Vagina (tissue), 2 donors: ENCODE results near the gene EBF4. TPM values are rescaled to one million over a fixed set of nuclear protein-coding genes. Genes with fewer than 3 reads are reported as not detected.

ENCODE experiments used
- DNase-seq, 2 donors: peaks; one replicate each; pipeline ENCODE4 v3.0.0-alpha.2; 2017; ENCODE audit errors: extremely low spot score in 2 of 2
- H3K27ac ChIP-seq: fragments of 200-600 bp; sonication (generic); one replicate; pipeline ENCODE4 v1.5.1; 2019
- H3K27me3 ChIP-seq: fragments of 200-600 bp; sonication (generic); one replicate; pipeline ENCODE4 v1.5.1; 2019
- H3K36me3 ChIP-seq, 2 donors: fragments of 200-600 bp; sonication (generic); one replicate each; pipeline ENCODE4 v1.5.1; 2017 to 2019
- H3K4me1 ChIP-seq: fragments of 200-600 bp; sonication (generic); one replicate; pipeline ENCODE4 v1.5.1; 2019
- H3K4me3 ChIP-seq, 2 donors: fragments of 200-600 bp; sonication (generic); 1 replicate in 1 of 2; 2 replicates in 1 of 2; pipeline ENCODE4 v1.5.1; 2016 to 2019
- H3K9me3 ChIP-seq: fragments of 200-600 bp; sonication (generic); one replicate; pipeline ENCODE4 v1.5.1; 2019
- CTCF ChIP-seq, 3 experiments: fragments of 450-650 bp in 2 of 3; fragments of 200-600 bp in 1 of 3; sonication (generic) in 1 of 3; IDR thresholded peaks; one replicate each; pipeline ENCODE4 v1.5.1; 2017 to 2019; ENCODE audit warnings: antibody characterized with exemption in 3 of 3, mild to moderate bottlenecking in 2 of 3, moderate library complexity in 2 of 3
- POLR2A ChIP-seq, 2 donors: fragments of 450-650 bp; IDR thresholded peaks; one replicate each; pipeline ENCODE4 v1.6.1; 2017; ENCODE audit warnings: antibody characterized with exemption in 2 of 2, mild to moderate bottlenecking in 2 of 2, moderate library complexity in 2 of 2
- POLR2AphosphoS5 ChIP-seq, 2 donors: sonication (generic); formaldehyde crosslinking; IDR thresholded peaks; one replicate each; pipeline ENCODE4 v1.9.0; 2017; ENCODE audit warnings: antibody characterized with exemption in 2 of 2, mild to moderate bottlenecking in 2 of 2, low read depth in 1 of 2; ENCODE audit not compliant: insufficient read depth in 1 of 2
- intact Hi-C: fragments of 100-400 bp; cut with DNase I; formaldehyde crosslinking; loops from one replicate; pipeline ENCODE4 v1.15.1; 2023
- total RNA-seq: library from RNA; depleted of rRNA; stranded (reverse); fragments of >200 nt; gene quantifications from one replicate; pipeline ENCODE4 v1.2.3, GENCODE V29; 2016

The EBF4 gene
- total RNA-seq, 1 donor from 2014 or later, result 23.1 TPM

GRCh38 chr20:2800521-2801285 lies 108.1 kb downstream of the EBF4 start, which contains the start of gene CPXM1:
Gene CPXM1, minus strand, starts transcription at chr20:2800627. Its CDS starts 55 bp downstream, at chr20:2800572.
- DNase-seq, result no peak
- Histone ChIP-seq H3K4me1 (peaks cover 30% of the 10 kb centered on the region), H3K27ac (peak within 1 kb of the TSS; percentile 35), H3K36me3 (no peaks in the 10 kb centered on the region), H3K9me3 (no peaks in the 10 kb centered on the region), H3K4me3 (peak within 1 kb of the TSS; percentile 48 to 50), H3K27me3 (no peaks in the 10 kb centered on the region)
- intact Hi-C loops, result no loop called here
- no peak for TF ChIP-seq POLR2A (IDR thresholded peaks at IDR 0.05)
- no peak for TF ChIP-seq POLR2AphosphoS5 (IDR thresholded peaks at IDR 0.05; ENCODE audit: insufficient read depth in 1 of 2, low read depth in 1 of 2)
- TF ChIP-seq CTCF (IDR thresholded peaks at IDR 0.05), result no peak

- TF ChIP-seq POLR2A (IDR thresholded peaks at IDR 0.05) (no peak), CTCF (IDR thresholded peaks at IDR 0.05) (no peak), POLR2AphosphoS5 (IDR thresholded peaks at IDR 0.05; ENCODE audit: insufficient read depth in 1 of 2, low read depth in 1 of 2) (no peak)
- Histone ChIP-seq H3K4me3 (peak overlapping the region in 1 of 2 donors; percentile 50), H3K36me3 (no peaks in the 10 kb centered on the region), H3K27ac (peak overlapping the region; percentile 35), H3K9me3 (no peaks in the 10 kb centered on the region), H3K27me3 (no peaks in the 10 kb centered on the region), H3K4me1 (peaks cover 30% of the 10 kb centered on the region)
- no peak for DNase-seq
- intact Hi-C loops, result no loop called here
Observed at GRCh38 chr20:2801286-2801728, 108.7 kb downstream of the EBF4 start.

GRCh38 chr20:2804041-2804828 lies 111.7 kb downstream of the EBF4 start:
- no peak for TF ChIP-seq POLR2A (IDR thresholded peaks at IDR 0.05)
- TF ChIP-seq POLR2AphosphoS5 (IDR thresholded peaks at IDR 0.05; ENCODE audit: insufficient read depth in 1 of 2, low read depth in 1 of 2), result no peak
- no peak for TF ChIP-seq CTCF (IDR thresholded peaks at IDR 0.05)
- Histone ChIP-seq H3K9me3 (no peaks in the 10 kb centered on the region), H3K27me3 (no peaks in the 10 kb centered on the region), H3K27ac (peak overlapping the region; percentile 53), H3K4me1 (peaks cover 20% of the 10 kb centered on the region), H3K4me3 (no peak overlapping the region), H3K36me3 (no peaks in the 10 kb centered on the region)
- no peak for DNase-seq
- intact Hi-C loops, result no loop called here

- DNase-seq, result no peak
- intact Hi-C loops, result no loop called here
- no peak overlapping the region for H3K4me3 ChIP-seq
- no peak for TF ChIP-seq POLR2A (IDR thresholded peaks at IDR 0.05)
- no peak for TF ChIP-seq CTCF (IDR thresholded peaks at IDR 0.05)
- TF ChIP-seq POLR2AphosphoS5 (IDR thresholded peaks at IDR 0.05; ENCODE audit: insufficient read depth in 1 of 2, low read depth in 1 of 2), result no peak
- peaks cover 13% of the 10 kb centered on the region for H3K4me1 ChIP-seq
- peak overlapping the region; percentile 53 for H3K27ac ChIP-seq
- no peaks in the 10 kb centered on the region for H3K27me3 ChIP-seq
- no peaks in the 10 kb centered on the region for H3K9me3 ChIP-seq
- no peaks in the 10 kb centered on the region for H3K36me3 ChIP-seq
Observed at GRCh38 chr20:2804852-2805688, 112.5 kb downstream of the EBF4 start.
